Activated CD8-positive, alpha-beta memory T cell treated with anti-CD3 and anti-CD28 coated beads, Interleukin-2, amount 50 U/mL, for 48 hours (primary cell): ENCODE results near the gene TRAPPC12.

ENCODE experiments used
- DNase-seq: peaks from one replicate; pipeline ENCODE4 v3.0.0-alpha.2; 2020

TRAPPC12 gene

GRCh38 chr2:3470856-3471737 lies 91.6 kb downstream of the TRAPPC12 start:
- DNase-seq: no peak

GRCh38 chr2:3472296-3472695 lies 92.8 kb downstream of the TRAPPC12 start:
- no peak for DNase-seq

- DNase-seq: no peak
These were observed 93.5 kb downstream of the TRAPPC12 start for GRCh38 chr2:3472966-3473365.

GRCh38 chr2:3475771-3476170 lies 96.3 kb downstream of the TRAPPC12 start:
- DNase-seq: no peak

GRCh38 chr2:3476321-3476984 lies 97.0 kb downstream of the TRAPPC12 start:
- no peak for DNase-seq

- DNase-seq: no peak
These were observed 97.5 kb downstream of the TRAPPC12 start for GRCh38 chr2:3476985-3477327.

- DNase-seq: no peak
These were observed 99.4 kb downstream of the TRAPPC12 start for GRCh38 chr2:3478846-3479385.

- DNase-seq: no peak
These were observed 100.2 kb downstream of the TRAPPC12 start for GRCh38 chr2:3479430-3480320.

- no peak for DNase-seq
These were observed 101.0 kb downstream of the TRAPPC12 start for GRCh38 chr2:3480352-3481010.

- no peak for DNase-seq
These were observed 101.5 kb downstream of the TRAPPC12 start for GRCh38 chr2:3481011-3481400.

- DNase-seq: no peak
These were observed 102.4 kb downstream of the TRAPPC12 start for GRCh38 chr2:3481736-3482362.

- no peak for DNase-seq
These were observed 102.9 kb downstream of the TRAPPC12 start for GRCh38 chr2:3482363-3482821.

- DNase-seq: no peak
These were observed 103.9 kb downstream of the TRAPPC12 start for GRCh38 chr2:3483227-3483985.

- DNase-seq: no peak
These were observed 104.8 kb downstream of the TRAPPC12 start for GRCh38 chr2:3483986-3484960.

- no peak for DNase-seq
These were observed 105.7 kb downstream of the TRAPPC12 start for GRCh38 chr2:3485166-3485565.

GRCh38 chr2:3486047-3487027 lies 106.8 kb downstream of the TRAPPC12 start:
- no peak for DNase-seq

- no peak for DNase-seq
These were observed 107.5 kb downstream of the TRAPPC12 start for GRCh38 chr2:3487028-3487425.

GRCh38 chr2:3487432-3487831 lies 107.9 kb downstream of the TRAPPC12 start:
- DNase-seq: no peak
